Measurements from ENCODE around the gene RNPEPL1.

The RNPEPL1 gene

DNA sequence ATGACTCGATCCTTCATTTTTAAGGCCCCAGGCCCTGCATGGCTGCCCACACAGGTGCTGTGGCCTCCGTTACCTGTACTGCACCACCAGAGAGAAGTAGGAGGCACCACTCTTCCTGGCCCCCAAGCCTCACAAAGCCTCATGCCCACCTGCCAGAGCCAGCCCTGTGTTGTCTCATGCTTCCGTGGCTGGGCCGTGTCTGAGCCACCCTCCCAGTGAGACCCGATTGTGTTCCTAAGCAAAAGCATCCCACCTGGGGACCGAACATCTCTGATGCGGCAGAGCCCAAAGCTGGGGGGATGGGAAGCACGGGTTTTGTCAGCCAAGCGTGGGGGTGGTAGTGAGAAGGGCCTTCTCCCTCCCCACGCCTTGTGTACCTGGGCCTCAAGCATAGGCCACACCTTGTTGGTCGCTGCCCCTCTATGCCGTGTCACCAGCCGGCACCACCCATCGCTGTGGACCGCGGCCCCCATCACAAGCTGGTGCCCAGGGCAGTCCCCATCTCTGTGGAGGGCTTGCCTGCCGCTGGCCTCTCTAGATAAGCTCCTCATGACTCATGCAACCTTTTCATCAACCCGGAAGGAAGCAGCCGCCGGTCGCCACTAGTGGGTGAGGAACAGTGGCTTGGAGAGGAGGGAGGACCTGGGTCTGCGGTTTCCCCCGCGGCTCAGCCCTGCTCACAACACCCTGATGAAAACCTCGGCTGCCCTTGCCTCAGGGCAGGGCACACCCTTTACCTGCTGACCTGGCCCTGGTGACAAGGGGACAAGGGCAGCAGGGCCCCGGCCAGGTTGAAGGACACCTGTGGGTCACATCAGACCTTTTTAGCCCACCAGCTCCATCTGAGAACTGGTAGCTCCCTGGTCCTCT, 2.7 kb upstream of the RNPEPL1 start:
- DNase-seq (ENCODE audit: low spot score) = peak; percentile 98

DNA sequence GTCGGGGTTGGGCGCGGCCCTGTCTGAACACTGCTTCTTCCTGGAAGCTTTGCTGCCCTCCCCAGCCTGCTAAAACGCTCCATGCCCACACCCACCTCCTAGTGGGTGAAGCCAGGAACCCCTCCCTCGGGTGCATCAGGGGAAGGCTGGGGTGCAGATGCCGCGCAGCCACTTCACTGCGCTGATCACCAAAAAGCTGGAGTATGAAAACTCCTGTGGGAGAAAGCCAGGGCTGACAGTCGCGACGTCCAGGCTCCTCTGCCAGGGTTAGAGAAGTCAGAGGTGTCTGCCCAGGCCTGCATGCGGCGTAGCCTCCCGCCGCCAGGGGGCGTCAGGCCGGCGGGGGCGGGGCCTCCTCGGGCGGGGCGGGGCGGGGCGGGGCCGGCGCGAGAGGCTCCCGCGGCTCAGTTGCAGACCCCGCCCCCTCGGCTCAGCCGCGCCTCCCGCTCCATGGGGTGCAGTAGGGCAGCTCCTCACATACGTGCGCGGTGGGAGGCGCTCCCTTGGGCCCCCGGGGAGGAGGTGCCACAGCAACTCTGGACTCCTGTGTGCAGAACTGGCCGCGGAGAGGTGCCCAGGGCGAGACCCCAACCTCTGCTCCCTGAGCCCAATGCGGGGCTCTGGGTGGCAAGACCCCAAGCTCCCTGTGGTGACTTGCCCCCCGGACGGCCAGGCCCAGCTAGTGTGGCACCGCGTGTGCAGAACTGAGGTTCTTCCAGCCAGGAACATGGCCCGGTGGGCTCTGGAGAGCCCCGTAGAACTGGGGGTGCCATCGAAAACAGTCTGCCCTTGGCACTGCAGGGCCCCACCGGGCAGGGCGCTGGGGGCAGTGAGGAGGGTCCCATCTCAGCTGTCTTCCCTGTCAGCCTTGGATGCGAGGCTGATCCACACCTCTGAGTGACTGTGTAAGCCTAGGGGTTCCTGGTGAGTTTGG, 1.8 kb upstream of the RNPEPL1 start:
- DNase-seq (ENCODE audit: low spot score) = peak; percentile 87

DNA sequence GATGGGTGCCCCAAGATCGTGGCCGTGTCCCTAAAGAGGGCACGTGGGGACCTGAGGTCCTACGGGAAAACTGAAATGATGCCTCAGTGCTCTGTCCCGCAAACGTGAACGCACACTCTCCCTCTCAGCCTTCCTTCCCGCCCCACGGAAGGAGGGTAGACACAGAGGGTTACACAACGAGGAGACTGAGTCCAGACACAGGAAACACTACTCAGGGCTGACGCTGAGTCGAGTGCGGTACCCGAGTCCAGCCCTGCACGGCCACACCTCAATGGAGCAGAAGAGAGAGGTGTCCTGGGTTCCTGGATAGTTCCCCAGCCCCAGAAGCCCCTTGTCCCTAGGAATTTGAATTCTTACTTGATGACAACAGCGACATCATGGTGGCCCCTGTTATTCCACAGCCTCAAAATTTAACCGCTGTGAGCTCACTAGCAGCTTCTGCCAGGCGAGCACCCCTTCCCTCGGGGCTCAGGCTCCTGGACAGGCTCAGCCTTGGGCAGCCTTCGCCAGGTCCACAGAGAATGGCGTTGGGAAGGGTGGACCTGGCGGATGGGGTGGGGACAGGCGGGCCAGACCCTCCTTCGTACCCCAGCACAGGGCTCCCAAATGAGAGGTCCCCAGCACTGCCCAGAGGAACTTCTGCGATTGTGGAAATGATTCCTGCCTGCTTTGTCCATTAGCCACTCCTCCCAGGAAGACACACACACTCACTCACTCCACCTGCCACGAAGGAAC, 980 bp upstream of the RNPEPL1 start:
- DNase-seq (ENCODE audit: low spot score) = no peak

GRCh38 chr2:240568678-240569522, 616 bp downstream of the RNPEPL1 start:
- DNase-seq (ENCODE audit: low spot score) = no peak

- no peak for DNase-seq (ENCODE audit: low spot score)
Measured at GRCh38 chr2:240569523-240569997, 1.3 kb downstream of the RNPEPL1 start.

DNA sequence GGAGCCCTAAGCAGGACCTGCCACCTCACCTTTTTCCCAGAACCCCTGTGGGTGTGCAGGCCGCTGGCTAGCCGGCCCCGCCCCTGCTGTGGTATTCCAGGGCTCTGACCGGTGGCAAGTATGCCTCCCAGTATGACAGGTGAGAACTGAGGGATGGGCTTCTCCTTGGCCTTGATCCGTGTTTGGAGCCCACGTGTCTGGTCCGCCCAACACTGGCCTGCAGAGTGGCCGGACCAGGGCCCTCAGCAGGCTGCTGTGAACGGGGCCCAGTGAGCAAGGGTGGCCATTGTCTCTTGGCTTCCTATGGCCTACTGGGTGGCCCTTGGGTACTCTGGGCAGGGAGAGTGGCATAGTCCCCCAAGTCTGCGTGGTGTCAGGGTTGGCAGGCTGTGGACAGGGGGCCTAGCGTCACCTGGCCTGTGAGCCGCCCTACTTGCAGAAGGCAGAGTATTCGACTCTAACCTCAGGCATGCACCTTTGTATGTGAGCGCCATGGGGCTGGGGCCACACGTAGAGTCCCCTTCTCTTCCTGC, 1.8 kb downstream of the RNPEPL1 start:
- DNase-seq (ENCODE audit: low spot score) = peak; percentile 39

- no peak for DNase-seq (ENCODE audit: low spot score)
Measured at GRCh38 chr2:240570531-240571313, 2.4 kb downstream of the RNPEPL1 start.

GRCh38 chr2:240571314-240571973, 3.2 kb downstream of the RNPEPL1 start:
- no peak for DNase-seq (ENCODE audit: low spot score)

DNA sequence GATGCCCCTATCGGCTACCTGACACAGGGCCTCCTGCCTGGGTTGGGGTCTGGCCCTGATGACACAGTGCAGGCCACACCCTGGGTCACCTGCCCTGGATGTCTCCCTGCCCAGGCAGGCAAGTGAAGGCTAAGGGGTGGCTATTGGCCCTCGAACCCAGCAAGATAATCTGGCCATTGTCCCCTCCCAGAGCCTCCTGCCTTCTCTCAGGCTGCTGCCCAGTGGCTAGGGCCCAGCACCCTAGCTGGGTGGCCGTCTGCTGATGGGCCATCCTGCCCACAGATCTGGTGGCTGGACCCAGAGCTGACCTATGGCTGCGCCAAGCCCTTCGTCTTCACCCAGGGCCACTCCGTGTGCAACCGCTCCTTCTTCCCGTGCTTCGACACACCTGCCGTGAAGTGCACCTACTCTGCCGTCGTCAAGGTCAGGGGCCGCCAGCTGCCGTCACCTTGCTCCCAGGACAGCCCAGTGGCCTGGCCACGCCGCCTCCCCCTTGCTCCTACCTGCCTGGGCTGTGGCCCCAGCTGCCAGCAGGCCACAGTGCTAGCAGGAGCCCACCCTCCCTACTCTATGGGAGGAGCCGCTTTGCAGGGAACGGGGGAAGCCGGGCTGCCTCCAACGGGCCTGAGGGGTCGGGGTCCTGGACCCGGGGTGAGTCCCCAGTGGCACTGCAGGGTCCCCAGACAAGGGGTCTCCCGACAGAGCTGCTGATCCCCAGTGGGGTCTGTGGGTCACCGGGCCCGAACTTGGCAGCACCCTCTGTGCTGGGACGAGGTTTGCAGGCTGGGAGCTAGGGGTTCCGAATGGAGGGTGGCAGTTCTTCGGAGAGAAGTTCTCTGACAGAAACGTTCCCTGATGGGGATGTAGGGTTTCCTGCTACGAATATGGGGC, 4.1 kb downstream of the RNPEPL1 start:
- DNase-seq (ENCODE audit: low spot score) = no peak

DNA sequence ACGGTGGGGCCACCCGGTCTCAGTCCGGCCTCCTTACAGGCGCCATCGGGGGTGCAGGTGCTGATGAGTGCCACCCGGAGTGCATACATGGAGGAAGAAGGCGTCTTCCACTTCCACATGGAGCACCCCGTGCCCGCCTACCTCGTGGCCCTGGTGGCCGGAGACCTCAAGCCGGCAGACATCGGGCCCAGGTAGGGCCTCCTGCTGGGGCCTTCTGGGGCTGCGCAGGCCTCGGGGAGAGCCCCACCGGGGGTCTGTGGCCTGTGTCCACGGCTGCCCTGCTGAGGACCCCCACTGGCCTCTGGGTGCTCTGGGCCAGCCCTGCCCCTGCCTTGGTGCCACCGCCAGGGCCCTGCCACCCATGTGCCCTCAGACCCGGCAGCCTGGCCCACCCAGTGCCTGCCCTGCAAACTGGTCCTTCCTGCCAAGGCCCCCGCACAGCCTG, 4.8 kb downstream of the RNPEPL1 start:
- no peak for DNase-seq (ENCODE audit: low spot score)

- no peak for DNase-seq (ENCODE audit: low spot score)
Measured at GRCh38 chr2:240573516-240574385, 5.5 kb downstream of the RNPEPL1 start.

DNA sequence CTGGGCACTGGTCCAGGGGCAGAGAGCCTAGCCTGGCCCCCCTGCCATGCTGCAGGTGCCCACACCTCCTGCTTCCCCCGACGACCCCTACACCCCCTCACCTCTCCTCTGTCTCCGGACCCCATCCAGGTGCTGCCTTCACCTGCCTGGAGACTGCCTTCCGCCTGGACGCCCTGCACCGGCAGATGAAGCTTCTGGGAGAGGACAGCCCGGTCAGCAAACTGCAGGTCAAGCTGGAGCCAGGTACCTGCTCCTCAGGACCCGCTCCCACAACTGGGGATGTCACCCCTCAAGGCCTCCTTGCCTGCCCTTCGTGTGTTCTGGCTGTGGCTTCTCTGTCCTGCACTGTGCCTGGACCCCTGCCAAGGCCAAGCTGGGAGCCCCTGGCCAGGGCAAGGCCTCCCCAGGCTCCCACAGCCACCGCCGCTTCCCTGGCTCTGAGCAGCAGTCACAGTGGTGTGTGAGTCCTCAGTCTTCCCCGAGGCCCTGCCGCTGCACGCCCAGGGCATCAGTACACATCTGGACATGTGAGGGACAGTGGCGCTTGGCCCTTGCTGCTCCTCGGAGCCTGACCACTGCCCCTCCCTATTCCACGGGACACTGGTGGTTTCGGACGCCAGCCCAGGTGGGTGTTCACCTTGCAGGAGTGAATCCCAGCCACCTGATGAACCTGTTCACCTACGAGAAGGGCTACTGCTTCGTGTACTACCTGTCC, 6.3 kb downstream of the RNPEPL1 start:
- DNase-seq (ENCODE audit: low spot score) = no peak

- DNase-seq (ENCODE audit: low spot score) = no peak
Measured at GRCh38 chr2:240575101-240575965, 7.0 kb downstream of the RNPEPL1 start.

DNA sequence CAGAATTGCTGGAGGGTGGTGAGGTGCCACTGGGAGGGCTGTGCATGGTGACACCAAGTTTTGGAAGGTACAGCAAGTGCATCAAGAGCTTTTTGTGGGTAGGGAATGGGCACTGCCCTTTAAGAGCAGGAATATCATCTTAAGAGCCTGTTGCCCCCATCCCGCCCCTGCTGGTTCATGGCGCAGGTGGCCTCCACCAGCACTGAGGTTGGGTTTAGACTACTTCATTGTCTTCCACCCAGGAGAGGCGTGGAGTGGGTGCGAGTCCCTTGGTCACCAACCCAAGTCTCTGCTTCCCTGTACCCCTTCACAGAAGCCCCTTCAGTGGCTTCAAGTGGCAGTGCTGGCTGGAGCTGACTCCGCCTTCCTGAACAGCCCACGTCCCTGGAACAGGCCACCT, 7.8 kb downstream of the RNPEPL1 start:
- no peak for DNase-seq (ENCODE audit: low spot score)

DNA sequence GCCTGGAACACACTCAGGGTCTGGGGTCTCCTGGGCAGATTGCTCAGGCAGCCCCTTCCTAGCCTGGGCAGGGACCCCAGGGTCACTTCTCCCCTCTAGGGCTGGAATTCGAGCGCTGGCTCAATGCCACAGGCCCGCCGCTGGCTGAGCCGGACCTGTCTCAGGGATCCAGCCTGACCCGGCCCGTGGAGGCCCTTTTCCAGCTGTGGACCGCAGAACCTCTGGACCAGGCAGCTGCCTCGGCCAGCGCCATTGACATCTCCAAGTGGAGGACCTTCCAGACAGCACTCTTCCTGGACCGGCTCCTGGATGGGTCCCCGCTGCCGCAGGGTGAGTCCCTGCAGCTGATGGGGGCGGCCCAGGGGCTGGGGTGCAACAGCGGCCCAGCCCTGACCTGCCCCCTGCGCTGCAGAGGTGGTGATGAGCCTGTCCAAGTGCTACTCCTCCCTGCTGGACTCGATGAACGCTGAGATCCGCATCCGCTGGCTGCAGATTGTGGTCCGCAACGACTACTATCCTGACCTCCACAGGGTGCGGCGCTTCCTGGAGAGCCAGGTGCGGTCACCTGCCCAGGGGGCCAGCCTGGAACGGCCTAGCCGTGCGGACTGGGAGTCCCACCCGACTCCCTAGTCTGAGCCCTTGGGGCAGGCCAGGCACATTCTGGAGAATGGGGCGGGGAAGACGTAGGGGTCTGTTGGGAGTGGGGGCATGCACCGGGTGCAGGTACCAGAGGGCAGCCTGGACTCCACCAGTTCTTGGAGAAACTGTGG, 8.3 kb downstream of the RNPEPL1 start:
- DNase-seq (ENCODE audit: low spot score) = no peak
